Dedifferentiated amniotic fluid mesenchymal stem cell (primary cell): ENCODE data around the gene TUBB4B.

Source experiments
- DNase-seq: peaks from one replicate; pipeline ENCODE4 v3.0.0-alpha.2; 2016; ENCODE audit errors: extremely low spot score

Gene TUBB4B

DNA sequence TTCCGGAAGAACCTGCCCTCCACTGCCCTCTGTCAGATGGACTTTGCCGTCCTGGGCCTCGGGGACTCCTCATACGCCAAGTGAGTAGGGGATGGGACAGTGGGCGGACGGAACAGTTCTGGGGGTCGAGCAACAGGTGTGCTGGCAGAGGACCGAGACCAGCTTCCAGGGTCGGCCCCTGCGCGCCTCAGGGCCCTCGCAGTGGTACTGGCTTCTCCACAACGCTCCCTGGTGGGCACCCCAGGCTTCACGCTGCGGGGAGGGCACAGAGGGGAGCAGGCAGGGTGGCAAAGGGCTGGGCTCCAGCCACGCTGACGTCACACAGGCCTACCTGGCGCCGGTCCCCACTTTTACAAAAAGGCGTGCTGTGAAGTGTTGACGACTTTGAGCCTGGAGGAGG is 28.6 kb upstream of the TUBB4B start:
- DNase-seq, result no peak

DNA sequence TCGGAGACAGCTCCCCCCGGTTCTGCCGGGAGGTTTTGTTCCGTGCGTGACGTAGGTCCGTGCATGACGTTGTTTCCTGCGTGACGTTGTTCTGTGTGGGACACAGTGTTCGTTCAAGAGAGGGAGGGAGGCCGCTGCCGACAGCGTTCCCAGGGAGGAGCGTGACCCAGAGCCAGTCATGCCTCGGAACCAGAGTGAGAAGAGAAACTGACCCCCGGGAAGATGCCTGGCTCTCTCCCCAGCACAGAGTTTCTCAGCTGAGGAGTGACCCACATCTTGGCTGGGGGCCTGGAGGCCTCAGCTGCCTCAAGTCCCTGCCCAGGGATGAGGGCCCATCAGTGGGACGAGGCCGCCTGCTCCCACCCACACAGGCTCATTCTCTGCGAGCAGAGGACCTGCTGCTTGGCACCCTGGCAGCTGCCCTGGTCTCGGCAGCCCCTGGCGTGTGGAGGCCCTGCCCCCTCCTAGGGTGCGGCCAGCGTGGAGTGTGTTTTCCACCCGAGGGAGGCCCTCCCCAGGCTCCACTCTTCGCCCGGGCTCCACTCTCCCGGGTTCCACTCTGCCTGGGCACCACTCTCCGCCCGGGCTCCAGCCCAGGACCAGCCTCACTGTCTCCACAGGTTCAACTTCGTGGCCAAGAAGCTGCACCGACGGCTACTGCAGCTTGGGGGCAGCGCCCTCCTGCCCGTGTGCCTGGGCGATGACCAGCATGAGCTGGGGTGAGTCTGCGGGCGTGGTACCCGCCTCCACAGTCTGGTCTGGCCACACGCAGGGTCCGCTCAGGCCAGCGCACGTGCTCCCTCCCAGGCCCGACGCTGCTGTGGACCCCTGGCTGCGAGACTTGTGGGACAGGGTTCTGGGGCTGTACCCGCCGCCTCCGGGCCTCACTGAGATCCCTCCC is 27.7 kb upstream of the TUBB4B start:
- DNase-seq, result no peak

DNA sequence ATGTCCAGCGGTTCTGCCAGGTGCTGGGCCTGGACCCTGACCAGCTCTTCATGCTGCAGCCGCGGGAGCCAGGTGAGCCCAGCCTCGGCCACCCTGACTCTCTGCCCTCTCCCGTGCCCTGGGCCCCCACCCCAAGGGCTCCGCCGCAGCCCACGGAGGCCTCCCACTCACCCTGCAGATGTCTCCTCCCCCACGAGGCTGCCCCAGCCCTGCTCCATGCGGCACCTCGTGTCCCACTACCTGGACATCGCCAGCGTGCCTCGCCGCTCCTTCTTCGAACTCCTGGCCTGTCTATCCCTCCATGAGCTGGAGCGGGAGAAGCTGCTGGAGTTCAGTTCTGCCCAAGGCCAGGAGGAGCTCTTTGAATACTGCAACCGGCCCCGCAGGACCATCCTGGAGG is 26.5 kb upstream of the TUBB4B start:
- DNase-seq, result no peak

DNA sequence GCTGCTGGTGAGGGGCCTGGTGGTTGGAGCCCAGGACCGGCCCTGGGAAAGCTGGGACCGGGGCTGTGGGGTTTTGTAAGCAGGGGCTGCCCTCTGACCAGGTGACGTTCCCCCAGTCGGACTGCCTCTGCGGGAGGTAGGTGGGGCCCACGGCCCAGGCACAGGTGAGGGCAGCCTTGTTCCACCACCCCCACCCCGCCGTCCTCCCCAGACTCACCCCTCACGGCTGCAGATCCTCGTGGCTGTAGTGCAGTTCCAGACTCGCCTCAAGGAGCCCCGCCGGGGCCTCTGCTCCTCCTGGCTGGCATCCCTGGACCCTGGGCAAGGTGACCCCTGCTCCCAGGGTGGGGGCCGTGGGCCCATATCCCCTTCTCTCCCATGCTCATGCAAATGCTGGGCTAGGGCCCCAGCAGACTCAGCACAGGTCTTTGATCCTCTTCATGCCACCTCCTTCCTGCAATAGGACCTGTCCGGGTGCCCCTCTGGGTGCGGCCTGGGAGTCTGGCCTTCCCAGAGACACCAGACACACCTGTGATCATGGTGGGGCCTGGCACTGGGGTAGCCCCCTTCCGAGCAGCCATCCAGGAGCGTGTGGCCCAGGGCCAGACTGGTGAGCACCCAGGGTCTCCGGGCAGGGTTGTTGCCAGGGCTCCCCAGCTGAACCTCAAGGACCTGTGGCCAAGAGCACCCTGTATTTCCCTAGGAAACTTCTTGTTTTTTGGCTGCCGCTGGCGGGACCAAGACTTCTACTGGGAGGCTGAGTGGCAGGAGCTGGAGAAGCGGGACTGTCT is 25.7 kb upstream of the TUBB4B start:
- DNase-seq, result no peak

DNA sequence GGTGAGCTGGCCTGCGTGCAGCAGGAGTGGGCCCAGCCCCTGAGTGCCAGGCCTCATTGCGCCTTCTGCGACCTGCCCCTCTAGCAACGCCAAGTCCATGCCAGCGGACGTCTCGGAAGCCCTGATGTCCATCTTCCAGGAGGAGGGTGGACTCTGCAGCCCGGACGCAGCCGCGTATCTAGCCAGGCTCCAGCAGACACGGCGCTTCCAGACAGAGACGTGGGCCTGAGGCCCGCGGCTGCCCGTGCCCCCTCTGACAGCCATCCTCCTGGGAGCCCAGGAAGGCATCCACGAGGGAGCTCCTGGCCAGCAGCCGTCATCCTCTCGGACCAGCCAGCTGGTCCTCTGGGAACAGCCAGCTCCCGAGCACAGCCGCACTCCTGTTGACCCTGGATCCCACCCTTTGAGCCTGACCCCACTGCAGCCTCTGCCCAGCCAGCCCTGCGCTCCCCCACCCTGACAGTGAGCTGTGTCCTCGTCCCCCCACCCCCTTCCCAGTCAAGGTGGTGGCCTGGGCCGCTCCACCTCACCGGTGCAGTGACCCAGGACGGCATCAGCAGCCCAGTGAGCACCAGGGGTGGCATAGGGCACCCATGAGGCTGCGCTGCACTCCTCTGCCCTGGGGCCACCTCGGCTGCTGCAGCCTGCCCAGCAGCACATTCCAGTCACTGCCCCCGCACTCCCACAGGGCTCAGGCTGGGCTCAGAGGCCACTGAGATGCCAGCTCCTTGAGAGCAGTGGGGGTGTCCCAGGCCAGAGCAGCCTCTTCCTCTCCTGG is 24.7 kb upstream of the TUBB4B start:
- no peak for DNase-seq

DNA sequence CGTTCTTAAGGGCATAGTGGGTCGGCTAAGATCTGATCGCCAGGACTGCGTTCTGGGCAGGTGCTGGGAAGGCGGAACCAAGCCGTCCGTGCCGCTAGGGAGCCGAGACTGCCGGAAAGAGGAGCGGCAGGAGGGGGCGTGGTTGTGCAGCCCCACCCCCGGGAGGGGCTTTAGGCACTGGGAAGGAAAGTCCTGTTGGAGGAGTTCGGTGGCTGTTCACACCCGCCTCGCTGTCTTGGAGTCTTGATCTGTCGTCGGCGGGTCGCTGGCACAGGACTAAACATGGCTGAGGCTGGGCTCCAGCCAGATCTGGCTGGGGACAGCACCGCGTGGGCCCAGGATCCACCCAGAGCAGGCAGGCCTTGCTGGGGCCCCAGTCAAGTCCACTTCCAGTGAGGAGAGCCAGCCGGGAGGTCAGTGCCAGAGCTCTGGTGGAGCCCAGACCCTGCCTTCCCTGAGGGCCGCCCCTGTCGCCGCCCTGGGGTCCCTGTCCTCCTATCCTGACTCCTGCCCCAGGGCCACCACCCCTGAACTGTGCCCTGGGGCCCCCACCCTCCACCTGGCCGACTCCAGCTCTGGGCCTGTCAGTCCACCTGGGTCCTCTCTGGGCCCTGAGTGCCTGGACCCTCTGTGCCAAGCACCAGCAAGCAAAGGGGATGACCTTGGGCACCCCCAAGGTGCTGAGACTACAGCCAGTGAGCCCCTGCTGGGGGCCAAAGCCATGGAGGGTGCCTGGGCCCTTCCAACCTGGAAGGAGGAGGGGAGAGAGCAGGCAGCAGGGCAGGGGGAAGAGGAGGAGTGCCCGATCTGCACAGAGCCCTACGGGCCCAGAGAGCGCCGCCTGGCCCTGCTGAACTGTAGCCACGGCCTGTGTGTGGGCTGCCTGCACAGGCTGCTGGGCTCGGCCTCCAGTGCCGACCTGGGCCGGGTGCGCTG is 23.5 kb upstream of the TUBB4B start:
- no peak for DNase-seq

DNA sequence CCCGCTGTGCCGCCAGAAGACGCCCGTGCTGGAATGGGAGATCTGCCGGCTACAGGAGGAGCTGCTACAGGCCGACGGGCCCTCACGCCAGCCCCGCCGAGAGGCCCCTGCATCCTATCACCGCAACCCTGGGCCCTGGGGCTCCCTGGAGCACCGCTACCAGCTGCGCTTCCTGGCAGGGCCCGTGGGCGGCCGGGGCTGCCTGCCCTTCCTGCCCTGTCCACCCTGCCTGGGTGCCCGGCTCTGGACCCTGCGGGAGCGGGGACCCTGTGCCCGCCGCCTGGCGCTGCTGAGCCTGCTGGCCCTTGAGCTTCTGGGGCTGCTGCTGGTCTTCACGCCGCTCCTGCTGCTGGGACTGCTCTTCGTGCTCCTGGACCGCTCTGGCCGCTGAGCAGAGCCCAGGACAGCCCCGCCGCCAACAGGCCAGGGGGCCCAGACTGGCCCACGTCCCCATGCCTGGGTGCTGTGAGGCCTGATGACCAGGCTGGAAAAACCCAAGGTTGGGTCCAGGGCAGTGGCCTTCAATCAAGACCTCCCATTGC is 22.8 kb upstream of the TUBB4B start:
- no peak for DNase-seq

DNA sequence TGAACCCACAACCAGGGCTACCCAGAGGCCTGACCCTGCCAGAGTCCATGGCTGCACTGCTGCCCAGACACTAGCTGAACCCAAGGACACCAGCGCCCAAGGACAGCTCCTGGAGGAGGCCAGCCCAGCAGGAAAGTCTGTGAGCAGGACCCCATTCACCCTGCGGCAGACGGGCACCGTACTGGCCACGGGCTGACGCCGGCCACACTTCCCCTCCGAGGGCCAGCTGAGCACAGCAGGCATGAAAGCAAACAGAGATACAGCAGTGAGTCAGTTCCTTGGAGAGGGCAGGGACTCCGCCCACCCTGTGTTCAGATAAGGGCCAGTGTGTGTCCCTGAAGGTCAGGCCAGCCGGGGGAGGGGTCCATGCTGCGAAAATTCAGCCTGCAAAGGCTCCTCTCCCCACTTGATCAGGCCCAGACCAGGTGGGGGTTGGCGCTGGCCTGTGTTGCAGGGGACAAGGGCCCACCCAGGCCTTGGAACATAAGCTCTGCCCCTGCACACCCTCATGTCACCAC is 22.3 kb upstream of the TUBB4B start:
- DNase-seq, result no peak

DNA sequence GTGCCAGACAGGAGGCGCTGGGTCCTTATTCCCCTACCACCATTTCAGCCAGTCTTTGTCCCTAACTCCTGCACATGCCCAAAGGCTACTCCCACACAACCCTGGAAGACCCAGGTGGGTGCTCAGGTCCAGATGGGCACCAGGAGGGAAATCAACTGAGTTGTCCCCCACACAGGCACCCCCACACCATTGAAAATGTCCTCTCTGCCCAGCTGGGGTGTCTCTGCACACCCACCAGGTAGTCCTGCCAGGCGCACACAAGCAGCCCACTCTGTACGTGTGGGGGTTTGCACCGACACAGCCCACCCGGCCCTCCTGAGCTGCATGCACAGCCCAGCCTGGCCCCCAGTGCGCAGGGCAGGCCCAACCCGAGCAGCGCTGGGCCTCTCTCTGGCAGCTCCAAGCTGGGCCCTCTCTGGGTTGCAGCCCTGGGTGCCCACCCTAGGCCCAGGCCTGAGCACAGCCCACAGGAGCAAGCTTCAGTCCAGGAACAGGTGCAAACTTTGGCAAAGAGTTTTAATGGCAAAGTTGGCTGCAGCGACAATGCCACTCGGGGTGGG is 21.2 kb upstream of the TUBB4B start:
- DNase-seq, result no peak

DNA sequence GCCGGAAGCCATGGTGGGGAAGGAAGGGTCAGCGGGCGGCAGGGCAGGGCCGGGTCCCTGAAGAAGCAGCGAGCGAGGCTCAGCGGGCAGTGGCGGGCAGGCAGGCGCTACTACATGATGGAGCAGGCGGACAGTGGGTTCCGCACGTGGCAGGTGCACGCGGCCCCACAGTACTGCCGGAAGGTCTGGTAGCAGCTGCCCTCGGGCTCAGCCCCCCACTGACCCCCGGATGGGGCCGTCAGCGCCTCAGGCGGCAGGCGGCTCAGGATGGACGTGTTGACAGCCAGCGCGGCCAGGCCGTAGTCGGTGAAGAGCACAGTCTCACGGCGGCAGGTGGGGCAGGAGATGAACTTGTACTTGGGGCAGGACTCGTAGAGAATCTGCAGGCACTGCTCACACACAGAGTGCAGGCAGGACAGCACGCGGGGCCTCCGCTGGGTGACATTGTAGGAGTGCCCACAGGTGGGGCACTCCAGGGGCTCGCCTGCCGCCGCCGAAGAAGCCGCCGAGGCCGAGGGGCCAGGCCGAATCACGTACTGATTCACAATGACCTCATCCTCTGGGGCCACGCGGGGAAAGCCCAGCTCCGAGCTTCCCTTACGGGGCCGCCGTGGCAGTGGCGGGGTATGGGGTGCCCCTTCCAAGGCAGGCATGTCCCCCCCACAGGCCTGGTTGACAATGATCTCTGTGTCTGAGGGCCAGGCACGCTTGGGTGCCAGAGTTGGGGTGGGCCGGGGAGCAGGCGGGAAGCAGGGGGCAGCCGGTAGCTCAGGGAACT is 20.6 kb upstream of the TUBB4B start:
- DNase-seq, result no peak

DNA sequence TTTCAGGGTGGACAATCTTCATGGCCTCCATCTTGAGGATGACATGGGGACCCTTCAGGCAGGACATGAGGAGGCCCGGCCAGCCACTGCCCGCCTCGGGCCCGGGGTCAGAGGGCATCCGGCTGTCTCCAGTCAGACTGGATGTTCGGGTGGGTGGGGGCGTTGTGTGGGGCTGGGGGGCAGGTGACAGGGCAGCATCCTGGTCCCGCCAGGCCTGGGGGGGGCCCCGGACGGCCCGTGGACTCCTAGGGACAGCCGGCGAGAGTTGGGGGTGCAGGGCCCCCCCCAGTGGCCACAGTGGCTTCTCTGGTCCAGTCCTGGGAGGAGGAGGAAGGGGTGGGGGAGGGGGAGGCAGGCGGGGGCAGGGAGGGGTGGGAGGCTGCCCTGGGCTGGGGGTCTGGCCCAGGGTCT is 20.0 kb upstream of the TUBB4B start:
- DNase-seq, result no peak

DNA sequence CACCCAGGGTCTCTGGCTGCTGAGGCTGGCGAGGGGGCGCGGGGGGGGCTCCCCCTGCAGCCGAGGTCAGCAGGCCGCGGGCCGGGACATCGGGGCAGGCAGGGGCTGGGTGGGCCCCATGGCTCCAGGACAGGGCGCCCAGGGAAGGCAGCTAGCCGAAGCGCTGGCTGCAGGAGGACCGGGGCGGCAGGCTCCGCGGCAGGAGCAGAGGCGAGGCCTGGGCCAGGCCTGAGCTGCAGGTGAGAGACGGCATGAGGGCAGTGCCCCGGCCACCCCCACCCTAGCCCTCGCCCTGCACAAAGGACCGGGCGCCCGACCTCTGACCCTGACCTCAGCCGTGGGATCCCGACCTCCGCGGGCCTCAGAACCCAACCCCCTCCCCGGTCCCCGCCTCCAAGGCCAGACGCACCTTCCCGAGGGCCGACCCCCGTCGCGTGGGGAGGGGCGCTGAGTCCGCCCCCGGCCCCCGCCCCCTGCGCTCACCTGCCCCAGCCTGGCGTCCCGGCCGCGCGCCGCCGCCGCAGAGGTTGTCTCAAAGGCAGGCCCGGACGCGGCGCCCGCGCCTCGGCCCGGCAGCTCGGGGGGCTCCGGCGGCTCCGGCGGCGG is 19.5 kb upstream of the TUBB4B start:
- no peak for DNase-seq

DNA sequence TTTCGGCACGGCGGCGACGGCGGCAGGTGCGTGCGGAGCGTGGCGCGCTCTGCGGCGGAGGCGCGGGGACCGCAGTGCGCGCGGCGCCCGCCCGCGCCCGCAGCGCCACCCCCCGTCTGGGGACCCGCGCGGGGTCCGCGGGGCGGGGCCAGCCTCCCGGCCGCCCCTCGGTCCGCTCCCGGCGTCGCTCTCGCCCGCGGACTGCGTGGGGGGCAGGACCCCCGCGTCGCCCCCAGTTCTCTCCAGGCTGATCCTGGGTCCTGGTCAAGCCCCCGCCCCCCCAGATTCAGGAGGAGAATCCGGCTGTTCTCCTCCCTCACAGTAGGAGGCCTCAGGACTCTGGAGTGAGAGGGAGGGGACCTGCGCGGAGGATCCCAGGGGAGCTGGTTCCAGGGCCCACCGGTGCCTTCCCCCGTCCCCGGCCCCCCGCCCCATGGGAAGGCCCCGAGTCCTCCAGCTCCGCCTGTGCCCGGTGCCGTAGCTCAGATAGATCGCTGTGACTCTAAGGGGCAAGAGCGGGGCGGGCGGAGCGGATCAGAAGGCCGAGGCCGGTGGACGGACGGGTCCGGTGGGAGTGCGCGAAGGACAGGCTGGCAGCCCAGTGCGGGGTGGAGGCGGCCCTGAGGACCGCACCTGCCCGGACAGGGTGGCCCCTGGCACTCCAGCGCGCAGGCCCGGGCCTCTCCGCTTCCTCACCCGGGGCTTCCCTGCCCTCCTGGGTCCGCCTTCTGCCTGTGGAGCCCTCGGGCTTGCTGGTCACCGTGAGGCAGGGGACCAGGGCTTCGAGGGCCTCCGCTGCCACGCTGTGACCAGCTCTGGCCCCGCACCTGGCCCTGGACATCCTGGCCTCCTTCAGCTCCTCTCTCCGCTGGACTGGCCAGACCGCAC is 18.7 kb upstream of the TUBB4B start, which contains the start of gene RNF208:
RNF208 (minus strand) TSS at position 51 of the 888 bp plus-strand sequence. CDS start 1,028 bp downstream, outside the sequence.
- no peak for DNase-seq

DNA sequence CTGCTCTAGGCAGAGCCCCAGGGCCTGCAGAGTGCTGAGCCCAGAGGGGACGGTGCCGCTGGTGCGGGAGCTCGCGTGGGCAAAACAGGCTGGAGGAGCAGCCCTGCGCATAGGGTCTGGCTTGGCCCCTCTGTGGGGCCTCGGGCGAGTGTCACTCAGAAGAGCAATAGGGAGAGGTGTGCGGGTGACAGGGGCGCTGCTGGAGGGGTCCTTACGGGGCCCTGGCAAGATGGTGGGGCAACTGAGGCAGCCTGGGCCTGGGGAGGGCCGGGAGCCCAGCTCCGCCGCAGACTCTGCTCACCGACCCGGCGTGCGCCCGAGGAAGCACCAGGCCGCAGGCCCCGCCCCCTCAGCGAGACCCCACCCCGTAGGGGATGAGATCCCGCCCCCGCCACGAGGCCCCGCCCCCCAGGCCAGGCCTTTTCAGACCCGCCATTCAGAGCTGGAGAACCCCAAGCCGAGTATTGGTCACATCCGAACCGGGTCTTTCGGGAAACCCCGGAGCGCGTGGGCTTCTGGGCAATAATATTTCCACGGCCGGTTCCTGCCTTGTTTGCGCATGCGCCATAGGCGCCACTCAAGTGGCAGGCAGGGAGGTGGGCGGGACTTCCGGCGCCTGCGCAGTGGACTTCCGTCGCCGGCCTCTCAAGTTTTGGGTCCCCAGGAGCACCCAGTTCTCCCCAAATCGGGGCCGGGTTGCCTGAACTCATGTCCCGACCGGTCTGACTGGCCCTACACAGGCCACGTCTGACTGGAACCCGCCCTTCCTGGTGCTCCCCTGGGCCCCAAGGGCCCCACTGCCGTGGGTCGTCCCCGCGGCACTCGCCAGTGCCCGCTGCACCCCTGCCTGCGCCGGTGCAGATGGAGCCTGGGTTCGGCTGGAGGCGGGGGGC is 17.8 kb upstream of the TUBB4B start:
- DNase-seq, result peak; percentile 99

DNA sequence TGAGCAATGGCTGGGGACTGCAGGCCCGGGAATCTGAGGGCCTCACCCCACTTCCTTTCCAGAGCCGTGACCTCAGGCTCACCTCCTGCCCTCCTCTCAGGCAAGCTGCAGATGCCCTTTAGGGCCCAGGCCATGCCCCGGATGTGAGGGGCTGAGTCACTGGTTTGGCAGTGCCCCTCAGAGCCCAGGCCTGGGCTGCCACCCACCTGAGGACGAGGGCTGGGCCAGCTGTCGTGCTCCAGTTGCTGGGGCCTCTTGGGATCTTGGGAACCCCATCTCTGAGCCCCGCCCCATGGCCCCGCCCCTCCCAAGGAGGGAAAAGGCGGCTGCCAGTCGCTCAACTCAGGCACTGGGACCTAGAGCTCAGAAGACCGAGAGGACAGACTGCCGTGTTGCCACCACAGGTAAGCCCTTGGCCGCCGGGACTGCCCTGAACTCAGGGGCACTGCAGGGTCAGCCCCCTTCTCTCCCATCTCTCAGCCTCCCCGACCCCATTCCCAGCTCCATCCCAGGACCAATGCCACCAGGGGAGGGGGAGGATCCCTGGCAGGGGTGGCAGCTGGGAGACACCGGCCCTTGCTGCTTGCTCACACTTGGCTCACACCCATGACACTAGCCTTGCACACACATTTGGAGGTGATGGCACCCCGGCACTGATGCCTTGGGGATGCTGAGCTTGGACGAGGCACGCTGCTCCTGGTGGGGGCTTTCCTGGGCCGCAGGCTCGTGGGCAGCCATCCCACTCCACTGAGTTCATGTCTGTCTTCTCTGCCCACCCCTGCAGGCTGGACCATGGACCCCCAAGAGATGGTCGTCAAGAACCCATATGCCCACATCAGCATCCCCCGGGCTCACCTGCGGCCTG is 16.0 kb upstream of the TUBB4B start, which contains the start of gene CYSRT1:
CYSRT1 (plus strand) TSS at position 345 of the 865 bp plus-strand sequence; CDS start at position 793, 448 bp downstream.
- no peak for DNase-seq
